GM19463 (cell line): ENCODE data around the gene NPEPL1.
"Not testable (repeated sequence)": the region's sequence is repeated elsewhere in the genome, so short reads cannot be mapped to it uniquely, and the experiment has no call there.

ENCODE experiments used
- ATAC-seq: cut with Tn5 transposase; IDR thresholded peaks from one replicate; pipeline ENCODE4 v1.9.1; 2021; ENCODE audit warnings: mild to moderate bottlenecking, moderate library complexity; ENCODE audit not compliant: unreplicated experiment

The NPEPL1 gene

DNA sequence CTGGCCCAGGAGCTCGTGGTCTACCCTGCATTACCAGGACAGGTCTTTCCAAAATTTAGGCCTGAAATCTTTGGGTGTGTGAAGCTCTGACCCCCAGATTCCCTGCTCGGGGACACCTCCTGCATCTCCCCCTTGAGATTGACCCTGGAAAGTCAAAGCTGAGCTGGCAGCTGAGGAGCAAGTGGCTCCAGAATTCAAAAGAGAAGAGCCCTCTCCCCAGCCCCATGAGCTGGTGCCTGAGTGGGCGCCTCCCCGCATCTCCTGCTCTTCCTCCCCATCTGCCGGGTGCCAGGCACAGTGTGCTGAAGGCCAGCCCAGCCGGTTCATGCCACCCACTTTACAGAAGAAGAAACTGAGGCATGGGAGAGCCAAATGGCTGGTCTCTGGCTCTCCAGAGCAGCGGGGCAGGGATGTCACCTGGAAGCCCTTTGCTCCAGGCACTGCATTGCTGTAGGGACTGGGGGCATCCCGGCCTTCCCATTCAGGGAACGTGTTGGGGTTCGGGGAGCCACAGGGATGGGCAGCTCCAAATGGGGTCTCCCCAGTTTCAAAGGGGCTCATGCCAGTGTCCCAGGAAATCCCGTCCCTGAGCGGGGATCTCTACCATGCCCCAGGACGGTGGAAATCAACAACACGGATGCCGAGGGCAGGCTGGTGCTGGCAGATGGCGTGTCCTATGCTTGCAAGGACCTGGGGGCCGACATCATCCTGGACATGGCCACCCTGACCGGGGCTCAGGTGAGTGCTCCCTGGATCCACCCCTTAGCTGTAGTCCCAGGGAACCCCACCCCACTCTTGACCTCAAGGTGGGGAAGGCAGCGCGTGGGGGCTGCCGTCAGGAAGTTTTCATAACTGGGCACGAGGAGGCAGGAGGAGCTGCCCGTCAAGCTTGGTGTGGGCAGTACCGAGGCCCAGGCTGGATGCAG, 20.5 kb downstream of the NPEPL1 start:
- no peak for ATAC-seq

GRCh38 chr20:58713801-58714339, 21.3 kb downstream of the NPEPL1 start:
- no peak for ATAC-seq

DNA sequence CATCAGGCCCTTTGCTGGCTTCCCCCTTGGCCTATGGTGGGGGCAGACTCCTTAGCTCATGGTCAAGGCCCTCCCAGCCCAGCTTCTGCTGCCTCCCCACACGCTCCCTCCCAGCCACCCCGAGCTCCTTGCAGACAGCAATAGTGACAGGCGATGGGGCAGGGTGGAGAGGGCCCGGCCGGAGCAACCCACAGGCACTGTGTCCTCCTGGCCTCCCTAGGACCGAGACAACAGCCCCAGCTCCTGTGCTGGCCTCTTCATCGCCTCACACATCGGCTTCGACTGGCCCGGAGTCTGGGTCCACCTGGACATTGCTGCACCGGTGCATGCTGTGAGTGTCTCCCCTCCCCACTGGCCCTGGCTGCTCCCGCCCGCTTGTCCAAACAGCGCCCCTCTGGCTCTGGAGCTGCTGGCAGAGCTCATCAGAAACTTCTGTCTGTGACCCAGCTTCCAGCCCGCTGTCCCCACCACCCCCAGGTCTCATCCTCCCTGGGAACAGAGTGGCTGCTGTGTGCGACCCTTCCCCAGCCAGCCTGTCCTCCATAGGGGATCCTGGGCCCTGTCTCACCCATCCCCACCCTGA, 21.8 kb downstream of the NPEPL1 start:
- no peak for ATAC-seq

DNA sequence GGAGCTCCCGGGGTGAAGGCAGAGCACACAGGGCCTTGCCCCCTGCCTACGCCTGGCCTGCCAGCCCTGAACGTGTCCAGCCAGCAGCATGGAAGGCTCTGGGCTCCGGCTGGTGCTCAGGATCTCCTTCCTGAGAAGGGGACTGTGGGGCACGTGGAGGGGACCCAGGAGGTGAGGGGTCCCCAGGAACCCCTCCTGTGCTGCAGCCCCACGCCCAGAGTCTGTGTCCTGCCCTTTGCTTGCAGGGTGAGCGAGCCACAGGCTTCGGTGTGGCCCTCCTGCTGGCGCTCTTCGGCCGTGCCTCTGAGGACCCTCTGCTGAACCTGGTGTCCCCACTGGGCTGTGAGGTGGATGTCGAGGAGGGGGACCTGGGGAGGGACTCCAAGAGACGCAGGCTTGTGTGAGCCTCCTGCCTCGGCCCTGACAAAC, 22.3 kb downstream of the NPEPL1 start:
- ATAC-seq, result no peak

- ATAC-seq, result no peak
Observed at GRCh38 chr20:58715391-58715800, 22.8 kb downstream of the NPEPL1 start.

DNA sequence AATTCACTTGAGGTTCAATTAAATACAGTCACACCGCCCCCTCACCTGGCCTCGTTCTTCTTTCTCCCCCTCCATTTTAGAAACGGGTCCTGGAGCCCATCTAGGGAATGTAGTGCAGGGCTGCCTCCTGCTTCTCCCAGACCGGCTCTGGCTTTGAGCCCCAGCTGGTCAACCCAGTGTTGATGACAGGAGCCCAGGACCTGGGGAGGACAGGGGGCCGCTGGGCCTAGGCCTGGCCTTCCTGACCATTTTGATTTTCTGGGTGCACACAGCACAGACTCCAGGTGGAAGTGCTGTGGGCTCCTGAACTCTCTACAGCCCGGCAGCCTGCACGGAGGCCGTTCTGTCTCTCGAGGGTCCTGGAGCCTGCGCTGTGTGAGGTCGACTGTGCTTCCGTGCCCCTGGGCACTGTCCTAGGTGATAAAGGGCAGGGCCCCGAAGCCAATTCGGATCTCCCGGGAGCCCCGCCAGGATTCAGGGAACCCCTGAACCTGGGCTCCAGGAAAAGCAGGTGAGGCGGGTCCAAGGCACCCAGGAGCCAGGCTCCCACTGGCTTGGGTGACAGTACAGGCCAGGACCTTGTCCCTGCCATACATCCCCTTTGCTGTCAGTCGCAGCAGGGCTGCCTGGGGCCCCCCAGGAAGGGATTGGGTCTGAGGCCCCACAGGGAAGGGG, 23.3 kb downstream of the NPEPL1 start:
- ATAC-seq, result no peak

DNA sequence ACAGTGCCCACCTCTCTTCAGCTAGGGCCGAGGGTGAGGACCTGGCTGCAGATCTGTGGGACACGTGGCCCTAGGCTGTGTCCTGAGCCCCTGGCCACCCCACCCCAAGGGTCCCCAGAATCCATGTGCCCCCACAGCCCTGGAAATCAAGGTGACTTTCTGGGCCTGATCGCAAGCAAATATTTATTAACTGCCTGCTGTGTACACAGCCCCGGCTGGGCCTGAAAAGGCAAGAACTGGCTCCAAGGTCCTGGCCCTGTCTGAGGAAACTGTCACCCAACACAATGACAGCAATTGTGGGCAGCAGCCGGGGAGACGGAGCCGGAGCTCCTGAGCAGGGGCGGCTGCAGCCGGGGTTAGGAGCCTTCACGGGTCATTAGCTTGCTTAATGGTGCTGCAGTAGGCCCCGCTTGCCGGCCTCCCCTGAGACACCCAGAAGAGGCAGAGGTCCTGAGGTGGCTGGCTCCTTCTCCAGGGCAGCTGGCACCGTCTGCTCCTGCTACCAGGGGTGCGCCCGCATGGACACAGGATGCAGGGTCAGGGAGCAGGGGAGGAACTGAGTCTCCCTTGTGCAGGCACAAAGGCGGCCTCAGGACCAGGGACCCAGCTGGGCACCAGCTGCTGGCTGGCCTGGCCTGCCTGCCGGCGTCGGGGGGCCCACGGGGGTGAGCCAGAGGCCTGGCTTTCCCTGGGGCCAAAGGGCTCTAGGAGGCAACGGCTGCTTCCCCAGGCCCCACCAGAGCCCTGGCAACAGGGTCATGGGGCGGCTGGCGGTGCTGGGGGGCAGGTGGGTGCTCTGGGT, 24.1 kb downstream of the NPEPL1 start:
- ATAC-seq, result no peak

DNA sequence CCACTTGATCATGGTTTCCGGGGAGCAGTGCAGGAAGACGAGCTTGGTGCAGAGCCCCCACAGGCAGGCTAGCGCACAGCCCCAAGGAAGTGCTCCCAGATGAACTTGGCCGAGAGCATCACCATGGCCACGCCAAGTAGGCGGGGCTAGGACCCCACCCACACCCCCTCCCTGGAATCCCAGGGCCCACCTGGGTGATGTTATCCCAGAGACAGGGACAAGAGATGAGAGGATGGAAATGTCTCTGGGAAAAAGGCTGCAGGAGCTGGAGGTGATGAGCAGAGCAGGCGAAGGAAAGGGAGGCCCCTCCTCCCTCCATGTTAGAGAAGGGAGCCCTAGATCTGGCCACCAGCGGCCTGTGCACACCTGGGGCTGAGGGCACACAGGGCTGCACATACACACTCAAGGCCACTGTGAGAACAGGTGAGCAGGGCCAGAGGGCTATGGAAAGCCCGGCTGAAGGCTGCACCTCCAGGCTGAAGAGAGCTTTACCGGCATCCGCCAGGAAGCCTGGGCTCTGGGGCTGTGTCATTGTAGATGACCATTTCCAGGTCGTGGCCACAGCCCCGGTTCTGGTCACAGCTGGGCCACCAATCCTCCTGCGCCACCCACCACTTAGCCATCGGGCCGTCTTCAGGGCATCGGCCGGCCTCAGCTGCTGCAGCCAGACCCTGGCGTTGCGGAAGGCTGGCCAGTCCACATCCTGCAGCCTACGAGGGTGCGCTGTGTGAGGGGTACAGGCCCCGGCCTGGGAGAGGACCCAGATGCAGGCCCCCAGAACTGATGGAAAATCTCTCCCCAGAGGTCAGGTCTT, 24.9 kb downstream of the NPEPL1 start:
- no peak for ATAC-seq

- ATAC-seq, result no peak
Observed at GRCh38 chr20:58718121-58718563, 25.5 kb downstream of the NPEPL1 start.

GRCh38 chr20:58718729-58719128, 26.1 kb downstream of the NPEPL1 start:
- ATAC-seq, result no peak

- ATAC-seq, result no peak
Observed at GRCh38 chr20:58719258-58719657, 26.7 kb downstream of the NPEPL1 start.

DNA sequence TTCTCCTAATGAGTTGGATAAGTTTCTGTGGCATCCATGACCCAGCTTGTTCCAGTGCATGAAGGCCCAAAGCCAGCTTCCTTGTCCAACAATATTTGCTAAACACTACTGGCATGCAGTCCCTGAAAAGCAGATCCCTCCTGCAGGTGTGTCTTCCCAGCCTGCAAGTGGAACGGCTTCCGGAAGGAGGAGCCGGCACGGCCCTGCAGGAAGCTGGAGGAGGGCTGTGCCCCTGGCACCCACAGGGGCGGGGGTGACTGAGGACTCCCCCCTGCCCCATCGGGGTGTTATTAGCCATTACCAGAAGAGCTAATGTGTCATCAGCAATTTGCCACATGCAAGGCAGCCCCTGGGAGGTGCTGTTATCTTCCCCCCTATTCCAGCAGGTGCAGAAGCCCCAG, 27.4 kb downstream of the NPEPL1 start:
- ATAC-seq, result no peak

DNA sequence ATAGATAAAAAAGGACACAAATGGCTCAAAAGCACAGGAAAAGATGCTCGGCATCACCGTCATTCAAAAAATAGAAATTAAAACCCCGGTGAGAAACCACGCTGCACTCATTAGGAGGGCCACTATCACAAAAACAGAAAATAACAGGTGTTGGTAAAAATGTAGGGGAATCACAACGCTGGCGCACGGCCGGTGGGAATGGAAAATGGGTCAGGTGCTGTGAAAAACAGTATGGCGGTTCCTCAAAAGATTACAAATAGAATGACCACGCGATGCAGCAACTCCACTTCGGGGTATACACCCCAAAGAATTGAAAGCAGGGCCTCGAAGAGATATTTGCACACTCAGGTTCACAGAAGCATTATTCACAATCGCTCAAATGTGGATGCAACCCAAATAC, 28.3 kb downstream of the NPEPL1 start:
- ATAC-seq, result no peak

GRCh38 chr20:58721951-58722778, 29.6 kb downstream of the NPEPL1 start:
- no peak for ATAC-seq

GRCh38 chr20:58722877-58723627, 30.5 kb downstream of the NPEPL1 start:
- no peak for ATAC-seq

- ATAC-seq, result no peak
Observed at GRCh38 chr20:58723628-58723984, 31.0 kb downstream of the NPEPL1 start.

DNA sequence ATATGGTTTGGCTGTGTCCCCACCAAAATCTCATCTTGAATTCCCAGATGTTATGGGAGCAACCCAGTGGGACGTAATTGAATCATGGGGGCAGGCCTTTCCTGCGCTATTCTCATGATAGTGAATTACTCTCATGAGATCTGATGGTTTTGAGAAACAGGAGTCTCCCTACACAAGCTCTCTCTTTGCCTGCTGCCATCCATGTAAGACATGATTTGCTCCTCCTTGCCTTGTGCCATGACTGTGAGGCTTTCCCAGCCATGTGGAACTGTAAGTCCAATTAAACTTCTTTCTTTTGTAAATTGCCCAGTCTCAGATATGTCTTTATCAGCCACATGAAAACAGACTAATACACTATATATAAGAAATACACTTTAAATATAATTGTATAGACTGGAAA, 33.6 kb downstream of the NPEPL1 start:
- ATAC-seq, result not testable (repeated sequence)

- no peak for ATAC-seq
Observed at GRCh38 chr20:58731192-58731591, 38.6 kb downstream of the NPEPL1 start.
